ENCODE data around the gene METTL25.

METTL25 gene

GRCh38 chr12:82524641-82525040 is 166.3 kb downstream of the METTL25 start:
- DNase-seq: peak in 1 of 51 donors; percentile 71

- no peak for DNase-seq
Measured at GRCh38 chr12:82525616-82526015, 167.3 kb downstream of the METTL25 start.

- peak in 27 of 51 donors; percentile 1 to 85 (median 22) for DNase-seq
Measured at GRCh38 chr12:82527165-82527780, 168.9 kb downstream of the METTL25 start.
